HepG2 (cell line): Measurements from ENCODE around the gene THRB. TPM values are rescaled to one million over a fixed set of nuclear protein-coding genes. Genes with fewer than 3 reads are reported as not detected.

Experiments
- BORCS8-MEF2B ChIP-seq: sonication (generic); formaldehyde crosslinking; IDR thresholded peaks from 2 replicates; pipeline ENCODE4 v1.8.0; 2022; ENCODE audit warnings: mild to moderate bottlenecking, missing genetic modification reagents
- DR1 ChIP-seq: sonication (generic); formaldehyde crosslinking; IDR thresholded peaks from 2 replicates; pipeline ENCODE4 v1.8.0; 2021; ENCODE audit warnings: mild to moderate bottlenecking, missing genetic modification reagents, inconsistent platforms
- HIVEP1 ChIP-seq: sonication (generic); formaldehyde crosslinking; IDR thresholded peaks from 2 replicates; pipeline ENCODE4 v1.4.0; 2020; ENCODE audit warnings: mild to moderate bottlenecking, missing genetic modification reagents
- MIER2 ChIP-seq: IDR thresholded peaks from 2 replicates; pipeline ENCODE4 v1.6.1; 2016; ENCODE audit warnings: missing biosample characterization, missing genetic modification reagents
- MXI1 ChIP-seq: IDR thresholded peaks from 3 replicates; pipeline ENCODE4 v1.6.1; 2012; ENCODE audit warnings: low read depth, low read length, inconsistent platforms, borderline replicate concordance
- SMAD3 ChIP-seq: sonication (generic); formaldehyde crosslinking; IDR thresholded peaks from 2 replicates; pipeline ENCODE4 v1.4.0; 2020; ENCODE audit warnings: missing genetic modification reagents
- TGIF2 ChIP-seq: IDR thresholded peaks from 2 replicates; pipeline ENCODE4 v1.6.1; 2016; ENCODE audit warnings: control low read depth, missing compliant biosample characterization
- ZNF136 ChIP-seq: sonication (generic); formaldehyde crosslinking; IDR thresholded peaks from 2 replicates; pipeline ENCODE4 v1.8.1; 2022; ENCODE audit warnings: low read depth, mild to moderate bottlenecking, moderate library complexity, missing genetic modification reagents
- ZNF326 ChIP-seq: sonication (generic); formaldehyde crosslinking; IDR thresholded peaks from 2 replicates; pipeline ENCODE4 v1.4.0; 2020; ENCODE audit warnings: missing genetic modification reagents, borderline replicate concordance
- ZNF510 ChIP-seq: sonication (generic); formaldehyde crosslinking; IDR thresholded peaks from 2 replicates; pipeline ENCODE4 v1.4.0; 2020; ENCODE audit warnings: low read depth, mild to moderate bottlenecking, missing genetic modification reagents
- ZNF543 ChIP-seq: sonication (generic); formaldehyde crosslinking; IDR thresholded peaks from 2 replicates; pipeline ENCODE4 v1.4.0; 2020; ENCODE audit warnings: mild to moderate bottlenecking, missing genetic modification reagents
- ZNF572 ChIP-seq: sonication (generic); formaldehyde crosslinking; IDR thresholded peaks from 2 replicates; pipeline ENCODE4 v1.5.1; 2020; ENCODE audit warnings: mild to moderate bottlenecking, missing genetic modification reagents
- ZNF776 ChIP-seq: sonication (generic); formaldehyde crosslinking; IDR thresholded peaks from 2 replicates; pipeline ENCODE4 v1.4.0; 2020; ENCODE audit warnings: mild to moderate bottlenecking, missing genetic modification reagents
- polyA plus RNA-seq, 8 experiments: library from polyadenylated mRNA; depleted of rRNA in 3 of 8; stranded (reverse) in 7 of 8; unstranded in 1 of 8; fragments of >200 nt; fragmentation: Illumina TruSeq in 4 of 8; extraction: Trizol in 4 of 8; gene quantifications; 2 replicates each; pipeline versions ENCODE4 v1.2.1 to v1.2.3, GENCODE V29; 2011 to 2016; ENCODE audit warnings: low read depth in 4 of 8, missing spikeins in 1 of 8, mixed read lengths in 1 of 8; ENCODE audit not compliant: insufficient read depth in 1 of 8
- total RNA-seq, 5 experiments: library from RNA; depleted of rRNA; stranded (reverse); fragments of >200 nt; fragmentation: Illumina TruSeq; extraction: Trizol; gene quantifications; 2 replicates each; pipeline ENCODE4 v1.2.3, GENCODE V29; 2016; ENCODE audit warnings: low read depth in 1 of 5
- TF ChIP-seq, protein P1 (sequence below): sonication (generic); formaldehyde crosslinking; IDR thresholded peaks from 2 replicates; pipeline ENCODE4 v1.5.0; 2020; ENCODE audit warnings: missing genetic modification reagents
- TF ChIP-seq, protein P2 (sequence below): sonication (generic); formaldehyde crosslinking; IDR thresholded peaks from 2 replicates; pipeline ENCODE4 v1.4.0; 2020; ENCODE audit warnings: missing genetic modification reagents
- TF ChIP-seq, protein P3 (sequence below): sonication (generic); formaldehyde crosslinking; IDR thresholded peaks from 2 replicates; pipeline ENCODE4 v1.9.0; 2022; ENCODE audit warnings: missing genetic modification reagents, mild to moderate bottlenecking, borderline replicate concordance
- TF ChIP-seq, protein P4 (sequence below): fragments of 450-650 bp; IDR thresholded peaks from 2 replicates; pipeline ENCODE4 v1.6.1; 2017; ENCODE audit warnings: mild to moderate bottlenecking
- TF ChIP-seq, protein P5 (sequence below): sonication (generic); formaldehyde crosslinking; IDR thresholded peaks from 2 replicates; pipeline ENCODE4 v1.4.0; 2020; ENCODE audit warnings: missing genetic modification reagents
- TF ChIP-seq, protein P6 (sequence below): sonication (generic); formaldehyde crosslinking; IDR thresholded peaks from 2 replicates; pipeline ENCODE4 v1.8.1; 2023; ENCODE audit warnings: mild to moderate bottlenecking, inconsistent platforms, moderate library complexity, missing genetic modification reagents, borderline replicate concordance

THRB gene
- total and polyA plus RNA-seq, 2 of the 13 experiments (the other 11 are each of a cell fraction or from before 2014, with no cell fraction given): 4.7 to 22.7 TPM

DNA sequence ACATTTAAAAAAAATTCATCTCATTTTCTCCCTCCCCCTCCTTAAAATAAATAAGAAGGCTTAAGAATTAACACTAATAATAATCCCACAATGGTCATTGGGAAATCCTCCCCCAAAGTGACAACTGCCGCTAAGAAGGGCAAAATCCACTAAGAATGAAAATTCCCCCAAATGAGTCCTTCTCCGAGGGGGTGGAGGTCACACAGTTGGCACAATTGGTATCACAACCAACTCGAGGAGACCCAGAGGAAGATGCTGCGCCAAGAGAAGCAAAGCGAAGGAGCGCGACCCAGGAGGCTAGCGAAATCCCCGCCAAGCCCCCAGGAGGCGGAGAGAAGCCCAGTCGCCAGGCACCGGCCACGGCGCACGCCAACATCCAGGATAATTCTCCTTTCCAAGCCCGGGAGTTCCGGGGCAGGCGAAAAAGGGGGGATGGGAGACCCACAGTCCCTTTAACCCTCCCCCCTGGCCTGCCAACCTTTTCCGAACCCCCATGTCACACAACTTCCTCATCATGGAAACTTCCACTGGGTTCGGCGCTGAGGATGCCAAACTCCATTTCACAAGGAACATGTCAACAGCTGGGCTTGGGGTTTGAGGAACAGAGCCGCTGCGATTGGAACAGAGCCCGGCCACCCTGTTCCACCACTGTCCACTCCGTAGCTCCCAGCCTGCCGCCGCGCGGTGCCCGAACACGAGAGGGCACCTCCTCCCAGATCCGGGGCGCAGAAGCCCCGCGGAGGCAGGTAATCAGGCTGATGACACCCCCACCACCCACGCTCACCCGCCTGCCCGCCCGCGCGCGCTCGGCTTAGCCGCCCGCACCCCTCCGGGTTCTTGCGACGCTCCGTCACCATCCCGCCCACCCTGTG lies 668 bp downstream of the THRB start (continued):
- TF ChIP-seq, protein P1, sequence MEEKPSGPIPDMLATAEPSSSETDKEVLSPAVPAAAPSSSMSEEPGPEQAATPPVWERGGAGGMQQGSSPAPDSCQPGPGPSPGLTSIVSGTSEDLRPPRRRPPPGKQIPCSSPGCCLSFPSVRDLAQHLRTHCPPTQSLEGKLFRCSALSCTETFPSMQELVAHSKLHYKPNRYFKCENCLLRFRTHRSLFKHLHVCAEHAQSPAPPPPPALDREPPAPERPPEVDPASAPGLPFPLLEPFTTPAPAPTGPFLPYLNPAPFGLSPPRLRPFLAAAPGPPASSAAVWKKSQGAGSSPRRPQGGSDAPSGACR (CRISPR knock-in tag): peak; percentile 64; the same call in 1 of the 2 replicates
- TF ChIP-seq, protein P2, sequence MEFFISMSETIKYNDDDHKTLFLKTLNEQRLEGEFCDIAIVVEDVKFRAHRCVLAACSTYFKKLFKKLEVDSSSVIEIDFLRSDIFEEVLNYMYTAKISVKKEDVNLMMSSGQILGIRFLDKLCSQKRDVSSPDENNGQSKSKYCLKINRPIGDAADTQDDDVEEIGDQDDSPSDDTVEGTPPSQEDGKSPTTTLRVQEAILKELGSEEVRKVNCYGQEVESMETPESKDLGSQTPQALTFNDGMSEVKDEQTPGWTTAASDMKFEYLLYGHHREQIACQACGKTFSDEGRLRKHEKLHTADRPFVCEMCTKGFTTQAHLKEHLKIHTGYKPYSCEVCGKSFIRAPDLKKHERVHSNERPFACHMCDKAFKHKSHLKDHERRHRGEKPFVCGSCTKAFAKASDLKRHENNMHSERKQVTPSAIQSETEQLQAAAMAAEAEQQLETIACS: no peak
- TF ChIP-seq ZNF136 (no peak), HIVEP1 (0 out of 2 replicates have a peak, but pooled peaks have one; percentile 16), BORCS8-MEF2B (CRISPR knock-in tag) (0 out of 2 replicates have a peak, but pooled peaks have one; percentile 30), DR1 (no peak), MIER2 (CRISPR knock-in tag) (0 out of 2 replicates have a peak, but pooled peaks have one; percentile 1), SMAD3 (peak; percentile 52; the same call in 1 of the 2 replicates), ZNF776 (CRISPR knock-in tag) (0 out of 2 replicates have a peak, but pooled peaks have one; percentile 14), ZNF510 (CRISPR knock-in tag) (peak; percentile 17; the same call in 1 of the 2 replicates), TGIF2 (CRISPR knock-in tag) (peak; percentile 41; the same call in 1 of the 2 replicates), ZNF326 (CRISPR knock-in tag) (no peak), ZNF543 (CRISPR knock-in tag) (peak; percentile 28; the same call in 1 of the 2 replicates), MXI1 (peak; percentile 49; the same call in 1 of the 3 replicates), ZNF572 (no peak)
- TF ChIP-seq, protein P3, sequence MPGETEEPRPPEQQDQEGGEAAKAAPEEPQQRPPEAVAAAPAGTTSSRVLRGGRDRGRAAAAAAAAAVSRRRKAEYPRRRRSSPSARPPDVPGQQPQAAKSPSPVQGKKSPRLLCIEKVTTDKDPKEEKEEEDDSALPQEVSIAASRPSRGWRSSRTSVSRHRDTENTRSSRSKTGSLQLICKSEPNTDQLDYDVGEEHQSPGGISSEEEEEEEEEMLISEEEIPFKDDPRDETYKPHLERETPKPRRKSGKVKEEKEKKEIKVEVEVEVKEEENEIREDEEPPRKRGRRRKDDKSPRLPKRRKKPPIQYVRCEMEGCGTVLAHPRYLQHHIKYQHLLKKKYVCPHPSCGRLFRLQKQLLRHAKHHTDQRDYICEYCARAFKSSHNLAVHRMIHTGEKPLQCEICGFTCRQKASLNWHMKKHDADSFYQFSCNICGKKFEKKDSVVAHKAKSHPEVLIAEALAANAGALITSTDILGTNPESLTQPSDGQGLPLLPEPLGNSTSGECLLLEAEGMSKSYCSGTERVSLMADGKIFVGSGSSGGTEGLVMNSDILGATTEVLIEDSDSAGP (CRISPR knock-in tag): peak; percentile 37; the same call in 1 of the 2 replicates
- TF ChIP-seq, protein P4, sequence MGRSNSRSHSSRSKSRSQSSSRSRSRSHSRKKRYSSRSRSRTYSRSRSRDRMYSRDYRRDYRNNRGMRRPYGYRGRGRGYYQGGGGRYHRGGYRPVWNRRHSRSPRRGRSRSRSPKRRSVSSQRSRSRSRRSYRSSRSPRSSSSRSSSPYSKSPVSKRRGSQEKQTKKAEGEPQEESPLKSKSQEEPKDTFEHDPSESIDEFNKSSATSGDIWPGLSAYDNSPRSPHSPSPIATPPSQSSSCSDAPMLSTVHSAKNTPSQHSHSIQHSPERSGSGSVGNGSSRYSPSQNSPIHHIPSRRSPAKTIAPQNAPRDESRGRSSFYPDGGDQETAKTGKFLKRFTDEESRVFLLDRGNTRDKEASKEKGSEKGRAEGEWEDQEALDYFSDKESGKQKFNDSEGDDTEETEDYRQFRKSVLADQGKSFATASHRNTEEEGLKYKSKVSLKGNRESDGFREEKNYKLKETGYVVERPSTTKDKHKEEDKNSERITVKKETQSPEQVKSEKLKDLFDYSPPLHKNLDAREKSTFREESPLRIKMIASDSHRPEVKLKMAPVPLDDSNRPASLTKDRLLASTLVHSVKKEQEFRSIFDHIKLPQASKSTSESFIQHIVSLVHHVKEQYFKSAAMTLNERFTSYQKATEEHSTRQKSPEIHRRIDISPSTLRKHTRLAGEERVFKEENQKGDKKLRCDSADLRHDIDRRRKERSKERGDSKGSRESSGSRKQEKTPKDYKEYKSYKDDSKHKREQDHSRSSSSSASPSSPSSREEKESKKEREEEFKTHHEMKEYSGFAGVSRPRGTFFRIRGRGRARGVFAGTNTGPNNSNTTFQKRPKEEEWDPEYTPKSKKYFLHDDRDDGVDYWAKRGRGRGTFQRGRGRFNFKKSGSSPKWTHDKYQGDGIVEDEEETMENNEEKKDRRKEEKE: no peak
- TF ChIP-seq, protein P5, sequence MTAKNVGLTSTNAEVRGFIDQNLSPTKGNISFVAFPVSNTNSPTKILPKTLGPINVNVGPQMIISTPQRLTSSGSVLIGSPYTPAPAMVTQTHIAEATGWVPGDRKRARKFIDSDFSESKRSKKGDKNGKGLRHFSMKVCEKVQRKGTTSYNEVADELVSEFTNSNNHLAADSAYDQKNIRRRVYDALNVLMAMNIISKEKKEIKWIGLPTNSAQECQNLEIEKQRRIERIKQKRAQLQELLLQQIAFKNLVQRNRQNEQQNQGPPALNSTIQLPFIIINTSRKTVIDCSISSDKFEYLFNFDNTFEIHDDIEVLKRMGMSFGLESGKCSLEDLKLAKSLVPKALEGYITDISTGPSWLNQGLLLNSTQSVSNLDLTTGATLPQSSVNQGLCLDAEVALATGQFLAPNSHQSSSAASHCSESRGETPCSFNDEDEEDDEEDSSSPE: peak; percentile 9; the same call in 1 of the 2 replicates
- TF ChIP-seq, protein P6, sequence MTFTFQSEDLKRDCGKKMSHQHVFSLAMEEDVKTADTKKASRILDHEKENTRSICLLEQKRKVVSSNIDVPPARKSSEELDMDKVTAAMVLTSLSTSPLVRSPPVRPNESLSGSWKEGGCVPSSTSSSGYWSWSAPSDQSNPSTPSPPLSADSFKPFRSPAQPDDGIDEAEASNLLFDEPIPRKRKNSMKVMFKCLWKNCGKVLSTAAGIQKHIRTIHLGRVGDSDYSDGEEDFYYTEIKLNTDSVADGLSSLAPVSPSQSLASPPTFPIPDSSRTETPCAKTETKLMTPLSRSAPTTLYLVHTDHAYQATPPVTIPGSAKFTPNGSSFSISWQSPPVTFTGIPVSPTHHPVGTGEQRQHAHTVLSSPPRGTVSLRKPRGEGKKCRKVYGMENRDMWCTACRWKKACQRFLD (CRISPR knock-in tag): no peak
